Sigmoid colon (tissue), 4 donors: Measurements from ENCODE around the gene KIF15.

Source experiments
- POLR2A ChIP-seq, 2 donors: fragments of 450-650 bp; IDR thresholded peaks; one replicate each; pipeline ENCODE4 v1.6.1; 2016; ENCODE audit warnings: antibody characterized with exemption in 2 of 2, mild to moderate bottlenecking in 2 of 2, moderate library complexity in 2 of 2
- POLR2AphosphoS5 ChIP-seq, 4 donors: sonication (generic); formaldehyde crosslinking; IDR thresholded peaks; one replicate each; pipeline ENCODE4 v1.6.1; 2017; ENCODE audit warnings: antibody characterized with exemption in 4 of 4
- TF ChIP-seq, protein P1 (sequence below), 4 experiments: fragments of 450-650 bp in 3 of 4; fragments of 200-600 bp in 1 of 4; IDR thresholded peaks; one replicate each; pipeline ENCODE4 v1.5.1; 2016 to 2019; ENCODE audit warnings: antibody characterized with exemption in 4 of 4, mild to moderate bottlenecking in 3 of 4, moderate library complexity in 2 of 4

- TF ChIP-seq, protein P1, sequence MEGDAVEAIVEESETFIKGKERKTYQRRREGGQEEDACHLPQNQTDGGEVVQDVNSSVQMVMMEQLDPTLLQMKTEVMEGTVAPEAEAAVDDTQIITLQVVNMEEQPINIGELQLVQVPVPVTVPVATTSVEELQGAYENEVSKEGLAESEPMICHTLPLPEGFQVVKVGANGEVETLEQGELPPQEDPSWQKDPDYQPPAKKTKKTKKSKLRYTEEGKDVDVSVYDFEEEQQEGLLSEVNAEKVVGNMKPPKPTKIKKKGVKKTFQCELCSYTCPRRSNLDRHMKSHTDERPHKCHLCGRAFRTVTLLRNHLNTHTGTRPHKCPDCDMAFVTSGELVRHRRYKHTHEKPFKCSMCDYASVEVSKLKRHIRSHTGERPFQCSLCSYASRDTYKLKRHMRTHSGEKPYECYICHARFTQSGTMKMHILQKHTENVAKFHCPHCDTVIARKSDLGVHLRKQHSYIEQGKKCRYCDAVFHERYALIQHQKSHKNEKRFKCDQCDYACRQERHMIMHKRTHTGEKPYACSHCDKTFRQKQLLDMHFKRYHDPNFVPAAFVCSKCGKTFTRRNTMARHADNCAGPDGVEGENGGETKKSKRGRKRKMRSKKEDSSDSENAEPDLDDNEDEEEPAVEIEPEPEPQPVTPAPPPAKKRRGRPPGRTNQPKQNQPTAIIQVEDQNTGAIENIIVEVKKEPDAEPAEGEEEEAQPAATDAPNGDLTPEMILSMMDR (IDR thresholded peaks at IDR 0.05) = no peak
- TF ChIP-seq POLR2AphosphoS5 (IDR thresholded peaks at IDR 0.05) (no peak), POLR2A (IDR thresholded peaks at IDR 0.05) (no peak)
Observed at GRCh38 chr3:44890852-44891251, 129.3 kb downstream of the KIF15 start.
